GM12891 (cell line): ENCODE measurements around the gene IFNA7.

ENCODE experiments used
- PAX5 ChIP-seq: IDR thresholded peaks from 2 replicates; pipeline ENCODE4 v1.6.1; 2011; ENCODE audit warnings: low read length, moderate library complexity, mild to moderate bottlenecking; ENCODE audit not compliant: insufficient read depth, severe bottlenecking
- POLR2A ChIP-seq: IDR thresholded peaks from 2 replicates; pipeline ENCODE4 v1.6.1; 2011; ENCODE audit warnings: low read depth, low read length, control low read depth
- POLR2AphosphoS5 ChIP-seq: IDR thresholded peaks from 2 replicates; pipeline ENCODE4 v1.6.1; 2011; ENCODE audit warnings: low read depth, low read length, control low read depth
- SPI1 ChIP-seq: IDR thresholded peaks from 2 replicates; pipeline ENCODE4 v1.6.1; 2011; ENCODE audit warnings: low read depth, low read length, control low read depth
- TAF1 ChIP-seq: IDR thresholded peaks from 2 replicates; pipeline ENCODE4 v1.6.1; 2011; ENCODE audit warnings: low read depth, low read length, control low read depth

DNA sequence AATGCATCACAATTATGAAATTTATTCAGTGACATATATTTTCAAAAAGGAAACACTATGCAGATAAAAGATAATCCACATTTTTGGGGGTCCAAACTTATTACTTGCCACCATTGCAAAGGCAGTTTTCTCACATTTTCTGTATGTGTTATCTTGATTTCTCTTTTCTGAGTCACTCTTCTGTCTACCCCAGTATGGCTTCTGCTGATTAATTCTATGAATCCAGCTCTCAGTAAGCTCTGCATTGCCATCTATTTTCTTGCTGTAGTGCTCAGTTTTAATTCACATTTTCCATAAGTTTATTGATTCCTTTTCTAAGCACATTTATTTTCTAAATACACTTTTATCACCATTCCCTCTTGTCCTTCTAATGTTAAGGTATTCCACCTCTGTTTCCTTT lies 3.2 kb upstream of the IFNA7 start:
- no peak for TF ChIP-seq POLR2A
- no peak for TF ChIP-seq POLR2AphosphoS5
- no peak for TF ChIP-seq TAF1
- no peak for TF ChIP-seq PAX5
- TF ChIP-seq SPI1, result no peak
